Measurements from ENCODE around the gene NIPSNAP2.
"Not testable (repeated sequence)": the region's sequence is repeated elsewhere in the genome, so short reads cannot be mapped to it uniquely, and the experiment has no call there.

Gene NIPSNAP2

DNA sequence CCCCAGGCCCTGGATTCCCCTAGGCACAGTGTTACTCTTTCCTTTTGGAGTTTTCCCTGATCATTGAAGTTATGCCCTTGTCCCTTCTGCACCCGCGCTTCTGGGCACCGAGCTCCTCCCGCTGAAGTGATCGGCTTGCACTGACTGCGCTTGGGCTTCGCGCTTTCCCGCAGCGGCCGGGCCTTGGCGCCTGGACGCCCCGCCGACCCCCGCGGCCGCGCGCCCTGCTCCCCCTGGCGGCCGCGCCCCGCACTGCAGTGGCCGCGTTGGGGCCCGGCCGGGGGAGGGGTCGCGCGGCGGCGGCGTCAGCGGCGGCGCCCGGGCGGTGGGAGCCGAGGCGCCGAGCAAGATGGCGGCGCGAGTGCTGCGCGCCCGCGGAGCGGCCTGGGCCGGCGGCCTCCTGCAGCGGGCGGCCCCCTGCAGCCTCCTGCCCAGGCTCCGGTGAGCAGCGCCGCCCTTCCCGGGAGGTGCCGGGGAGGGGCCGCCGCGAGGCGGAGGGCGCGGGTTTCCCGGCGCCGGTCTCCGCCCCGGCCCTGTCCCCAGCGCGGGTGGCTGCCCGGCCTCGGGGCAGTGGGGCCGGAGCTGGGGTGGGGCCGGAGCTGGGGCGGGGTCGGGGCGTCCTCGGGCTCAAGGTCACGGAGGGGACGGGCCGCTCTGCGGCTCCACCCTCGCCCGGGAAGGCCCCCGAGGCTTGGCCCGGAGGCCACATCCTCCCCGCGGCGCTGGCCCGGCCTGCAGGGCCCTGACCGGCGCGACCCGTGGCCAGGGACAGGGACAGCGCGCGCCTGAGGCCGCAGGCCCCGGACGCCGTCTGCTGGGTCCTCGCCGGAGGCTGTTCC is at the start of gene NIPSNAP2:
TSS of gene NIPSNAP2 (plus strand) at position 325 of the 839 bp plus-strand sequence. CDS start at position 350, 25 bp downstream.
- DNase-seq = peak; percentile 51

DNA sequence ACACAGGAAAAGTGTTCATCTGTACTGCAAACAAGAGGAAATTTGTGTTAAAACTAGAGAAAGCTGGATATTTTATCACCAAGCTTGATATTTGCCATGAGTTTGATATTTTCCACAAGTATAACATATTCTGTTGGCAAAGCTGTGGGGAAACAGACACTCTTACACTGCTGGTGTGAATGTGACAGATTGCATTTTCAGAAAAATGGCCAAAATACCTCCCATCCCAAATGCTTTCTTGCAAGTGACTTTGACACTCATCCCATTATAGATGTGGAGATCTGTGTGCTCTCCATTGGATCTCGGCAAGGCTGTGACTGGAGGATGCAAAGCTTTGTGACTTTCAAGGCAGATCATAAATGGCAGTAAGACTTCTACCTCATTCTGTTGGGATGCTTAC is 46.6 kb upstream of the NIPSNAP2 start:
- no peak for DNase-seq

DNA sequence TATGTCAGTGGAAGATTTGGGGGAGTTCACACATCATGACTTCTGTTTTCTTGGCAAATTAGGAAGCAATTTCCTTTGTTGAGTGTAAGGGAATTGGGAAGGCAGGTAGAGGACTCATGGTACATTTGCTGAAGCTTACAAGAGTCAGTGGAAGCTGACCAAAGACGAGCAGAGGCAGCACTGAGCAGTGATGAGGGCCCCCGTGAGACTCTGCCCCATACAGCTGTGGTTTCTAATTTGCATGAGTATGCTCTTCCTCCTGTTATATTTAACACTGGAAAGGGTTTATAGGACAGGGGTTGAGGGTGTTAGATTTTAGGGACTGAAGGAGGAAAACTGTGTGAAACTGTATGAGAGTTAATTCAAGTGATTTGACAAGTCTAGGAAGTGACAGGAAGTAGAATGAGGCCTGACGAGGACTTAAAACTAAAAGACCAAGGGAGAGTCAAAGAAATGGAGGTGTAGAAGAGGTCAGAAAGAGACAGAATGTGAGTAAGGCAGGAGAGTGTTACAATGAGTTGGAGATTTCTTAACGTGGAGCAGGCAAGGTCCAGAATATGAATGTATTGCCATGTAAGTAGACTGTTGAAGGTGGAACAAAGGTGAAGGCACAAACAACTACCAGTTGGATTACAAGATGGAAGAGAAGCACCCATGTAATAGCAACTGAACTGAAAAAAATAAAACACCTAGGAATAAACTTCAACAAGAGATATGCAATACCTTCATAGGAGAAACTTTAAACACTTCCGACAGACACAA is 36.2 kb upstream of the NIPSNAP2 start:
- DNase-seq = no peak

DNA sequence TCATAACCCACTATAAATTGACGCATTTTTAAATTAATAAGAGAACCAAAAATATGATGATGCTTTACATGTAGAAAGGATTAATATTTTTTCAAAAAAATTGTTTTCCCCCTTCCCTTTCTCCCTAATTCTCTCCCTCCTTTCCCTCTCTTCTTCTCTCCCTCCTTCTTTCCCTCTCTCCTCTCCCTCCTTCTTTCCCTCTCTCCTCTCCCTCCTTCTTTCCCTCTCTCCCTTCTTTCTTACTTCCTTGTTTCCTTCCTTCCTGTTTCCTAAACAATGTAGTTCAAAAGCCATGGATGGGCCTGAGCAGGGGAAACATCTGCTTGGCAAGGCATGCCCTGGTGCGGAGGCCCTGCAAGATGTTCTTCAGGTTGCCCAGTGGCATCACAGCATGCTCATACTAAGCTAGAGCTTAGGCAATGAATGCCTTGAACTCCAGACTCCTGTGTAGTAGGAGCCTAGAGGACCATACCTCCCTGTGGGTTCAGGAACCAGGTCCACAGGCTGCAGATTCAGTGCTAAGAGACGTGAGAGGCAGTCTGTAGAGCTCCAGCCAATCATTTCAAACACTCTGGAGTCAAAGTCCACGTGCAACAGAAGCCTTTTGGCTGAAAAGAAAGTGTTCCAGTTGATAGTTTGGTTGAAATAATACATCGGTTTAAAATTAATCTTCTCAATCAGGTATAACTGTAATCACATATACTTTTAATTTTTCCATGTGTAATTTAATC is 32.8 kb upstream of the NIPSNAP2 start:
- DNase-seq = no peak

DNA sequence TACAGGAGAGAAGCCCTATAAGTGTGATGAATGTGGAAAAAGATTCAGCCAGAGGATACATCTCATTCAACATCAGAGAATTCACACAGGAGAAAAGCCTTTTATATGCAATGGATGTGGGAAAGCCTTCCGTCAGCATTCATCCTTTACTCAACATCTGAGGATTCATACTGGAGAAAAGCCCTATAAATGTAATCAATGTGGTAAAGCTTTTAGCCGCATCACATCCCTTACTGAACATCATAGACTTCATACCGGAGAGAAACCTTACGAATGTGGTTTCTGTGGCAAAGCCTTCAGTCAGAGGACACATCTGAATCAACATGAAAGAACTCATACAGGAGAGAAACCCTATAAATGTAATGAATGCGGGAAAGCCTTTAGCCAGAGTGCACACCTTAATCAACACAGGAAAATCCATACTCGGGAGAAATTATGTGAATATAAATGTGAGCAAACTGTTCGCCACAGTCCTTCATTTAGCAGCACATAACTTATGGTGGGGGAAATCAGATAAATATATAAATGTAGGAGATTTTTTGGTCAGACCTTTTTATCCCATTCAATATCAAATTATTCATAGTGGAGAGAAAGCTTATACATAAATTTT is 24.8 kb upstream of the NIPSNAP2 start:
- no peak for DNase-seq

DNA sequence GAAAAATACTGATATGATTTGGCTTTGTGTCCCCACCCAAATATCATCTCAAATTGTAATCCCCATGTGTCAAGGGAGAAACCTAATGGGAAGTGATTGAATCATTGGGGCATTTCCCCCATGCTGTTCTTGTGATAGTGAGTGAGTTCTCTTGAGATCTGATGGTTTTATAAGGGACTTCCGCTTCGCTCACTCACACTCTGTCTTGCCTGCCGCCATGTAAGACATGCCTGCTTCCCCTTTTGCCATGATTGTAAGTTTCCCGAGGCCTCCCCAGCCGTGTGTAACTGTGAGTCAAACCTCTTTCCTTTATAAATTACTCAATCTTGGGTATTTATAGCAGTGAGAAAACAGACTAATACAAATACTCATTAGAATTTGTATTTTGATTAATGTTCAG is 17.8 kb upstream of the NIPSNAP2 start:
- DNase-seq = no peak

DNA sequence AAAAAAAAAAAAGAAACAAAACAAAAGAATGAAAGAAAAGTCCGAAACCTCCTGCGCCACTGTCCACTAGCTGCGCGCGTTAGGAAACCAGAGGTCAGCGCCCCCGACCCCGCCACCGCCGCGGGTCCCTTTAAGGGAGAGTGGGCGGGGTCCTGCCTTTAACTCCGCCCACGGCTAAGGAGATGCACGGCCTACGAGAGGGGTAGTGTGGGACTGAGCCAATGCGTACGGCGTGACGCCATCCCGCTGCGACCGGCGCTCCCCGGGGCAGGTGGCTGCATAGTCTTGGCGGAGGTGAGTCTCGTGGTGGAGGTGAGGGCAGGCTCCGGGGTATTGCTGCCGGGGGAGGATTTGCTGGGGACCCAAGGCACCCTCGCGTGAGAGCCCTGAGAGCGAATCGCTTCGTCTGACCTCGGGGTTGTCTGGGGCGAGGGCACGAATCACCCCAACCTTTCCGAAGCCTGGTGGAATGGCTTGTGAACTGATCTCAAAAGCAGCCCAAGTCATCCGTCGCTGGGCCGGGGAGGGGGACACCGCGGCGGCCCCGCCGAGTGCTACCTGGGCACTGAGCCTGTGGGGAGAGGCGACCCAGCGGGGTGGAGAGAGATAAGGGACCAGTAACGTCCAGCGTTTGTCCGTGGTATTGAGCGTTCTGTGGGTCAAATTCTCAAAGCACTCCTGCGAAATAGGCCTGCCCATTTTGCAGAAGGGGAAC is 12.6 kb upstream of the NIPSNAP2 start, which contains the start of gene MRPS17:
TSS of gene MRPS17 (plus strand) at position 241 of the 715 bp plus-strand sequence. CDS start 1,319 bp downstream, outside the sequence.
- DNase-seq = peak; percentile 90

DNA sequence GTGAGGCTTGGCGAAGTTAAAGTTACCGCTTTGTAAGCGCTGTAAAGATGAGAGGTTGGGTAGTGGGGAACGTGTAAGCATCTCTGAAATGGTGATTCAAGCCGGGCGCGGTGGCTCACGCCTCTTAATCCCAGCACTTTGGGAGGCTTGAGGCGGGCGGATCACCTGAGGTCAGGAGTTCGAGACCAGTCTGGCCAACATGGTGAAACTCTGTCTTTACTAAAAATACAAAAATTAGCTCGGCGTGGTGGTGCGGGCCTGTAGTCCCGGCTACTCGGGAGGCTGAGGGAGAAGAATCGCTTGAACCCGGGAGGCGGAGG is 12.1 kb upstream of the NIPSNAP2 start:
- DNase-seq = not testable (repeated sequence)

DNA sequence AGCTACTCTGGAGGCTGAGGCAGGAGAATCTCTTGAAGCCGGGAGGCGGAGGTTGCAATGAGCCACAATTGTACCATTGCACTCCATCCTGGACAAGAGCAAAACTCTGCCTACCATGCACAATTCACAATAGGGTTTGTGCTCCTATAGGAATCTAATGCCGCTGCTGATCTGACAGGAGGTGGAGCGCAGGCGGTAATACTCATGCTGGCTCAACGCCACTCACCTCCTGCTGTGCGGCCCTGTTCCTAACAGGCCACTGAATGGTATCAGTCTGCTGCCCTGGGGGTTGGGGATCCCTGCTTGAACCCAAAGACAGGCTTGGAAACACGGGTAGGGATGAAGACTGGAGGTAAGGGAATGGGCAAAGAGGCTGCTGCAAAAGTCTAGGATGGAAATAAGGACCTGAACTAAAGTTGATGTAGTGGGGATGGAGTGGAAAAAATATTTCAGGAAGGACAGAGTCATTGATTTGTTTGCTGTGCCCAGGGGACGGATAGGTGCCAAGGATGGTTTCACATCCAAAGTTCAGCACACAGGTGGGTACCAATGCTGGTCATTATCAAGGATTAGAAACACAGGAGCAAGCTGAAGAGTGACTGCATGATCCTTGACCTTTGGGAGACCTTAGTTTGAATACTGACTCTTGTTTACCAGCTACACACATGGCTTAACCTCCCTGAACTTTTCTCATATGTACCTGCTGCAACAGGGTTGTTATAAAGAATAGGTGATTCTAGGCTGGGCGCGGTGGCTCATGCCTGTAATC is 10.5 kb upstream of the NIPSNAP2 start:
- no peak for DNase-seq

DNA sequence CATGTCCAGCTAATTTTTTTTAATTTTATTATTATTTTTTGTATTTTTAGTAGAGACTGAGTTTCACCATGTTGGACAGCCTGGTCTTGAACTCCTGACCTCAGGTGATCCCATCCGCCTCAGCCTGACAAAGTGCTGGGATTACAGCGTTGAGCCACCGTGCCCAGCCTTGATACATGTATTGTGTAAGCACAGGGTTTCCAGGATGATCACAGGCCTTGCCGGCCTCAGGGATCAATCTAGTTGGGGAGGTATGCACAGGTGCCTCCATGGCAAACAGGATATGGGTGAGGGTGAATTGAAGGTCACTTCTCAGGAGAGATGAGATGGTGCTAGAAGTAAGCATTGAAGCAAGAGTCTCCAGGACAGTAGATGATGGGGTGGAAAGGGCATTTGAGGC is 7.2 kb upstream of the NIPSNAP2 start:
- no peak for DNase-seq

DNA sequence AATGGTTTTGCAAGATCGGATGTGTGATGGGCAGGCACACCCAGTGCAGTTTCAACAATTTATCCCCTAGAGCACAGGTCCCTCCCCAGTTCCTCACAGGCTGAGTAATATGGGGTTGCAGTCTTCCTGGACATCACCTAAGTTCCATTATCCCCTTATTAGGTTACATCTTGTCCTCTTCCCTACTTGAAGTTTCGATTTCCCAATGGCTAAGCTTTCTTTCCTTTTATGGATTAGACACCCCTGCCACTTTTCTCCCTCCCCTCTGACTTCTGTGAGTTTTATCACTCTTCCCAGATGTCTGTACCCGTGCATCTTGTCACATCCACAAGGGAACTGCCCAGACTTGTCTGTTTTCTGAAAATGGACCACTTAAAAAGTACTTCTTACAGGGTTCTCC is 2.4 kb upstream of the NIPSNAP2 start:
- no peak for DNase-seq

DNA sequence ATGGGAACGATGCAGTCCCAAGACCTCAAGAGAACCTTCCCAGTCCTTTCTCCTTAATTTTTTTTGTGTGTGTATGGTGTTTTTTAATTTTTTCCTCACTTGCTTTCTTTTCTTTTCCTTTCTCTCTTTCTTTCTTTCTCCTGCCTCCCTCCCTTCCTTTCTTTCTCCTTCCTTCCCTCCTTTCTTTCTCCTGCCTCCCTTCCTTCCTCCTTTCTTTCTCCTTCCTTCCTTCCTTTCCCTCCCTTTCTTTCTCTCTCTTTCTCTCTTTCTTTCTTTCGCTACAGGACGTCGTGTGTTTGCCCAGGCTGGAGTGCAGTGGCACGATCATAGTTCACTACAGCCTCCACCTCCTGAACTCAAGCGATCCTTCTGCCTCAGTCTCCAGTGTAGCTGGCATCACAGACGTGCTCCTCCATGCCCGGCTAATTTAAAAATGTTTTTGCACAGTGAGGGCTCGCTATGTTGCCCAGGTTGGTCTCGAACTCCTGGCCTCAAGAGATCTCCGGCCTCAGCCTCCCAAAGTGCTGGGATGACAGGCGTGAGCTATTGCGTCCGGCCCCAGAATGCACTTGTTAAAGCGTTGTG is 709 bp upstream of the NIPSNAP2 start:
- DNase-seq = no peak

DNA sequence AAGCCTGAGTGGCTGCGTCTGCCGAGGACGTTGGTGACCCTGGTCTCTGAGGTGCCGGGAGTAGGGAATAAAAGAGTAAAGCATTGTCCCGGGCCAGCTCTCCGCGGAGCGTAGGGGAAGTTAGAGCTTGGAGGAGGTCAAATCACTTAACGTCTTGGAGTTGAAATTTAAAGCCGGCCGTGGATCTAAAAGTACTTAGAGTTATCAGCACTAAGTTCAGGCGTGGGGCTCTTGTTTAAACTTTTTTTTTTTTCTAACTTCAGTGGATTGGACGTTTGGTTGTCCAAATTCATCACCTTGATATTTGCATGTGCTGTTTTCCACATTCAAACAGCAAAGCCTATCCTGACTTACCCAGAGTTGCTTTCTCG is 700 bp downstream of the NIPSNAP2 start:
- DNase-seq = no peak

DNA sequence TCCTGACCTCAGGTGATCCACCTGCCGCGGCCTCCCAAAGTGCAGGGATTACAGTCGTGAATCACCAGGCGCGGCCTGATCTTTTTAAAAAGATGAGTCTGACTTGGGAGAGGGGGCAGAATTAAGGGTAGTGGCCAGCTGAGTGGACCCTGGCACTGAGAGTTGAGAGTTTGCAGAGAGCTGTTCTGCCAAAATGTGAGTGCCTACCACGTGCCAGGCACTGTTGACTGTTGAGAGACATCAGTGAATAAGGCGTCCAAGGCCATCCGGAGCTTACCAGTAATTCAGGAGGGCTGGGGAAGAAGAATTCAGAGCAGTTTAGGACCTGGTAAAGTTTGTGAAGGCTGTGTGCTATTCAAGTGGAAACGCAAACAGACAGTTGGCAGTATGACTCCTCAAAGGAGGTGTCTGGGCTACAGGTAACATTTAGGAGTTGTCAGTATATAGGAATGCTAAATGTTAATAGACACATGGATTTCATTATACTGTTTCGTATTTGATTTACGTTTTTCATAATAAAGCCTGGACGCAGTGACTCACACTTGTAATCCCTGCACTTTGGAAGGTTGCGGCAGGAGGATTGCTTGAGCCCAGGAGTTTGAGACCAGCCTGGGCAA is 1.5 kb downstream of the NIPSNAP2 start:
- DNase-seq = no peak

DNA sequence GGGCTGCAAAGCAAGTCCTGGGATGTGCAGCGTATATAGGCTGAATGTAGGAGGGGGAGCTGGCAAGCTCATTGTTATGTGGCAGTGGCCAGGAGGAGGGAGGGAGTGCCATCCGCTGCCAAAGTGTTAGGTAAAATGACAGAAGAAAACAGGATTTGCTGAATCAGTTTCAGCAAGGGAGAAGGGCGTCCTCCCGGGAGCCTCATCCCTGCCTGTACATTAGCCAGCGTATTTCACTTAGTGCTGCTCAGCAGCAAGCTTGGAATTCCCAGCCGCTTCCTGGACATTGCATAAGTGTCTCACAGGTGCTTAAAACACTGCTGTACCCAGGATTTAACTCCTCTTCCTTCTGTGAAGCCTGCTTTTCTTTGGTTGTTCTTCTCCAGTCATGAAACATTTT is 2.5 kb downstream of the NIPSNAP2 start:
- DNase-seq = no peak

DNA sequence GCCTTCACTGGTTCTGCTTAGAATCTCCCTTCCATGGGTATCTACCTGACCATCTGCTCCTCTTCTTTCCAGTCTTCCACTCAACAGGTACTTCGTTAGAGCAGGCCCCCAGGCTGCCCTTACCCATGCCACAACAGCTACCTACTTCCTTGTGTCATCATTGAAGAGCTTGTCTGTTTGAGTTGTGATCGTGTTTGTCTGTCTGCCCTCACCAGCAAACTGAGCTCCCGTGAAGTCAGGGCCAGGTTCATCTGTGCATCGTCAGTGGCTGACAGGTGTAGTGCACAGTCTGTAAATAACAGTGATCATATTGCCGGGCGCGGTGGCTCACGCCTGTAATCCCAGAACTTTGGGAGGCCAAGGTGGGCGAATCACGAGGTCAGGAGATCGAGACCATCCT is 5.0 kb downstream of the NIPSNAP2 start:
- no peak for DNase-seq

DNA sequence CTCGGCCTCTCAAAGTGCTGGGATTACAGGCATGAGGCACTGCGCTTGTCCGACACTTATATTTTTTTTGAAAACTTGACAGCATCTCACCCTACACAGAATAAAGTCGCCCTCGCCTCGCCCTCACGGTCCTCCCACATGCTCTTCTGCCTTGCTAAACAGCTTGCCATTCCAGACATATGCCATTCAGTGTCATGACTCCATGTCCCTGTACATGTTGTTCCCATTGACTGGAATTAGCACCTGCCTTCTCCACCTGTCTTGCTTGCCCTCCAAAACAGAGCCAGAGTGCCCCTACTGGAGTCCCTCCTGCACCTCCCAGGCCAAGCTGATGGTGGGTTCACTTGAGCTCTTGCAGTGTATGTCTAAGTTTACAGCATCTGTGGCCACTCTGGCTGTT is 6.2 kb downstream of the NIPSNAP2 start:
- no peak for DNase-seq

DNA sequence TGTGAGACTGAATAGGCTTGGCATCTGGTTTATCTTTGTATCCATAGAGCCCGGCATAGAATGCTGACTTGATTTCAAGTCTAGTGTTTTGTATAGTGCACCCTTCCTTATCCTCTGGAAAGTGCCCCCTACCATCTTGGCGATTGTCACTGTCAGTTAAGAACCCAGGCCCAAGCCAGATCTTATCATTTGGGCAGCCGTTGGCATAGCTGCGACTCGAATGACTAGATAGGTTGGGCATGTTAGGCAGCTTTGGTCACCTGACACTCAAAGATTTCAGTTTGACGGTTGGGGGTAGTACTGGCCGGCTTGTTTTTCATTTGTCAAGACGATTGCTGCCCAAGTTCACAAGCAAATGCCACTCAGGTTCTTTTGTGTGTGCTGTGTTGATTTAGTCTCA is 6.6 kb downstream of the NIPSNAP2 start:
- no peak for DNase-seq

DNA sequence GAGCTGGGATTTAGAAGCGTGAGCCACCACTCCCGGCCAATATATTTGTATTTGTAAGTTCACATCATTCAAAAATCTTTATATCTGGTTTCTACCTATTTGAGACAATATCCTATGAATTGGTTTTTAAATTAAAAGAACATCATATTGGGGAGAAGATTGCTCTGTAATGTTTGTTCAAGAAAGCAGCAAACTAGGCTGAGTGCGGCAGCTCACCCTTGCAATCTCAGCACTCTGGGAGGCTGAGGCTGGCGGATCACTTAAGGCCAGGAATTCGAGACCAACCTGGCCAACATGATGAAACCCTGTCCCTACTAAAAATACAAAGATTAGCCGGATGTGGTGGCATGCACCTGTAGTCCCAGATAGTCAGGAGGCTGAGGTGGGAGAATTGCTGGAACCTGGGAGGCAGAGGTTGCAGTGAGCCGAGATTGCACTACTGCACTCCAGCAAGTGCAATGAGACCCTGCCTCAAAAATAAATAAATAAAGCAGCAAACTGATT is 9.4 kb downstream of the NIPSNAP2 start:
- no peak for DNase-seq

DNA sequence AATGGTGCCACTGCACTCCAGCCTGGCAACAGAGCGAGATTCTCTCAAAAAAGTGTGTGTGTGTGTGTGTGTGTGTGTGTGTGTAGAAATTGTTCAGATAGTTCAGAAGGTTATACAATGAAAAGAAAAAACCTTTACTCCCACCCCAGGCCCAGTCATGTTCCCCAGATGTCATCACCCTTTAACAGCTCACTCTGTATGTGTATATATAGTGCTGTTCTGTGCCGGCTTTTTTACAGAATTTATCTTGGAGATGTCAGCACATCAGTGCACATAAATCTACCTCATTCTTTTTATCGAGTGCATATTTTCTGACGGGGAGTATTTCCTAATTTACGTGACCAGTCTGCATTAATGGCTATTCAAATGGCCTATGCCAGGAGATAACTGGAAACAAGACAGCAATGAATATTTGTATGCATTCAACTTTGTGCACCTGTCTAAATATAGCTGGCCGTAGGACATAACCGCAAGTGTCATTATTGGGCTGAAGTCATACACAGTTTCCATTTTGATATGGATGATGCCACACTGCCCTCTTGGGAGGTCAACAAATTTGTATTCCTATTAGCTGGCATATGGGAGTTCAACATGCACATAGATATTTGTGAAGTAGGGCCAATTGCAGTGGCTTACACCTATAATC is 11.7 kb downstream of the NIPSNAP2 start:
- DNase-seq = no peak
